ENCODE measurements around the gene NLGN3. TPM values are rescaled to one million over a fixed set of nuclear protein-coding genes. Genes with fewer than 3 reads are reported as not detected.

Gene NLGN3
- total and polyA plus RNA-seq, 2 of the 8 experiments (the other 6 are each of a cell fraction or from before 2014, with no cell fraction given) = 12.0 to 14.8 TPM

DNA sequence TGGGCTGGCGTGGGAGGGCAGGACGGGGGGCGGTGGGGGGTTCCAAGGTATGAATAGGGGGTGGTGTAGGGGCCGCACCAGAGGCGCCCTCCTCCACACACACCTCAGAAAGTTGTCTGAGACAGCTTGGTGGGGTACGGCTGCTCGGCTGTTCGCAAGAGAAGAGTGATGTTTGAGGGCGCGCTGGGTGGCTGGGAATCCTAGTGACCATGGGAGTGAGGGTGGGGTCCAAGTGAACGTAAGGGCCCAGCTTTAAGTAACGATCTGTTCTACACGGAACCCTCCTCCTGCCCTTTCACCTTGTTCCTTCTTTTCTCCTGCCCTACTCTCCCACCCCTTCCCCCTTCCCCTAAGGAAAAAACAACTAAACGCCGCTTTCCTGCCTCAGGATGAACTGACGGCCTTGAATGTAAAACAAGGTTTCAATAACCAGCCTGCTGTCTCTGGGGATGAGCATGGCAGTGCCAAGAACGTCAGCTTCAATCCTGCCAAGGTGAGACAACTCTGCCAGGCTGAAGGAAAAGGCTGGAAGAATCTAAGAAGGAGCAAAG is 25.6 kb upstream of the NLGN3 start:
- H3K36me3 ChIP-seq (ENCODE audit: control insufficient read depth in 2 of 4, insufficient read depth in 4 of 4, low read length in 3 of 4) = peaks cover 2 to 35% (median 19%) of the 10 kb centered on the region in 4 experiments; a peak in 6 of 8 replicates
- H3K23ac ChIP-seq (ENCODE audit: insufficient read length) = no peak overlapping the region
- no peak overlapping the region for H3K18ac ChIP-seq (ENCODE audit: extremely low read depth, low read length)
- no peaks in the 10 kb centered on the region for H3K79me2 ChIP-seq (ENCODE audit: control insufficient read depth in 1 of 2, insufficient read depth in 2 of 2, low read length in 2 of 2)
- no peak overlapping the region for H2BK5ac ChIP-seq (ENCODE audit: low read depth, low read length)
- H2AFZ ChIP-seq (ENCODE audit: low read length) = no peak overlapping the region
- H3K79me1 ChIP-seq (ENCODE audit: low read depth, low read length) = no peaks in the 10 kb centered on the region
- WGBS, 2 experiments (ENCODE audit: extremely low coverage in 1 of 2, insufficient coverage in 1 of 2, insufficient read length in 1 of 2, insufficient replicate concordance in 2 of 2, low coverage in 1 of 2, low lambda C conversion rate in 2 of 2, missing lambda C conversion rate in 1 of 2) = 14% methylated on average over 6 of the region's 17 CpGs; no CpG with 5 or more reads in 1 of the 2 experiments
- H3K23me2 ChIP-seq (ENCODE audit: low read depth, low read length) = no peaks in the 10 kb centered on the region; the same call in 1 of the 2 replicates
- peaks cover 0 to 2% of the 10 kb centered on the region in 2 experiments for H4K20me1 ChIP-seq (replicated peaks in 1 of 2; ENCODE audit: control insufficient read depth in 1 of 2, insufficient read depth in 2 of 2, low read length in 2 of 2)
- H2BK20ac ChIP-seq (ENCODE audit: low read length) = no peak overlapping the region
- H3K27me3 ChIP-seq (replicated peaks in 1 of 4; ENCODE audit: control insufficient read depth in 3 of 4, extremely low read depth in 1 of 4, insufficient read depth in 3 of 4, low read length in 3 of 4) = peaks cover 0 to 3% (median 0%) of the 10 kb centered on the region in 4 experiments; a peak in 1 of 7 replicates
- H4K8ac ChIP-seq (ENCODE audit: extremely low read depth, insufficient read depth, low read length) = no peak overlapping the region
- H2BK120ac ChIP-seq (replicated peaks; ENCODE audit: low read depth, low read length) = no peak overlapping the region
- FAIRE-seq (no peak), DNase-seq (ENCODE audit: low read depth in 1 of 2, low spot score in 2 of 2) (no peak)
- H3K4ac ChIP-seq (replicated peaks; ENCODE audit: insufficient read length, low read depth, low read length) = no peak overlapping the region
- peaks cover 0 to 6% (median 2%) of the 10 kb centered on the region in 4 experiments; a peak in 3 of 7 replicates for H3K4me1 ChIP-seq (replicated peaks in 1 of 4; ENCODE audit: control insufficient read depth in 3 of 4, insufficient read depth in 4 of 4, low read length in 3 of 4)
- TF ChIP-seq RBBP5 (IDR thresholded peaks at IDR 0.05; ENCODE audit: borderline replicate concordance, low read depth, low read length) (no peak), SIN3A (conservative IDR thresholded peaks at IDR 0.05 in 1 of 2, IDR thresholded peaks at IDR 0.05 in 1 of 2; ENCODE audit: low read depth in 1 of 2, low read length in 2 of 2) (0 out of 4 replicates have a peak, but pooled peaks of 1 of the 2 experiments have one; percentile 7)
- H3K56ac ChIP-seq (replicated peaks; ENCODE audit: insufficient read length, low read depth, low read length) = peak overlapping the region; percentile 54
- H3K27ac ChIP-seq (ENCODE audit: low read depth, low read length) = no peak overlapping the region
- H2AK5ac ChIP-seq (ENCODE audit: low read depth, low read length) = 0 out of 2 replicates have a peak overlapping the region, but pooled peaks have one; percentile 15
- peak overlapping the region in 3 of 4 experiments; percentile 14 to 78 (median 37); a peak in 4 of 7 replicates for H3K9ac ChIP-seq (replicated peaks in 1 of 4; ENCODE audit: extremely low read depth in 1 of 4, low read depth in 3 of 4, low read length in 3 of 4)
- no peak overlapping the region for H2BK15ac ChIP-seq (ENCODE audit: low read length)
- H4K91ac ChIP-seq (replicated peaks; ENCODE audit: insufficient read length, low read length) = no peak overlapping the region
- no peak overlapping the region for H3K14ac ChIP-seq (ENCODE audit: insufficient read length)
- POLR2A ChIA-PET (ENCODE audit: partially characterized antibody) = interaction anchor here (0.9 to 2.7 kb wide), 7 partner anchors 9 to 133 kb away, joined by 3 to 17 read pairs (median 5); partner anchors contain the start of gene SNX12
- H2BK12ac ChIP-seq (ENCODE audit: low read depth, low read length) = no peak overlapping the region
- H3K4me2 ChIP-seq (ENCODE audit: insufficient read depth in 1 of 2, low read depth in 2 of 2, low read length in 2 of 2) = peak overlapping the region; percentile 67 to 91
- no peak overlapping the region for H4K5ac ChIP-seq (ENCODE audit: insufficient read length, low read depth, low read length)
- no peaks in the 10 kb centered on the region for H3K9me3 ChIP-seq (ENCODE audit: insufficient read depth in 2 of 2, low read depth in 1 of 2, low read length in 1 of 2)
- H3K4me3 ChIP-seq (ENCODE audit: extremely low read depth in 1 of 4, insufficient read depth in 2 of 4, low read depth in 3 of 4, low read length in 4 of 4) = peak overlapping the region; percentile 43 to 84 (median 55)
- CTCF ChIA-PET (ENCODE audit: partially characterized antibody) = interaction anchor here (2.8 kb wide), 1 partner anchor 11 kb away, joined by 13 read pairs; no protein-coding TSS in a partner anchor
